Measurements from ENCODE around the gene KDM1A.
A peak's percentile ranks its signal among the peaks of the same experiment; 100 is the strongest.

Gene KDM1A

GRCh38 chr1:23013657-23014056 is 5.6 kb upstream of the KDM1A start:
- DNase-seq (ENCODE audit: low read depth in 2 of 2): no peak

- no peak for DNase-seq (ENCODE audit: low read depth in 2 of 2)
These were observed 591 bp upstream of the KDM1A start for GRCh38 chr1:23018661-23019093.

- DNase-seq (ENCODE audit: low read depth in 2 of 2): peak in 1 of 2 donors; percentile 2
These were observed 776 bp downstream of the KDM1A start for GRCh38 chr1:23019863-23020625.

- no peak for DNase-seq (ENCODE audit: low read depth in 2 of 2)
These were observed 1.6 kb downstream of the KDM1A start for GRCh38 chr1:23020706-23021405.

GRCh38 chr1:23021834-23022233 is 2.6 kb downstream of the KDM1A start:
- DNase-seq (ENCODE audit: low read depth in 2 of 2): no peak

- no peak for DNase-seq (ENCODE audit: low read depth in 2 of 2)
These were observed 4.0 kb downstream of the KDM1A start for GRCh38 chr1:23023174-23023845.

GRCh38 chr1:23026568-23026967 is 7.3 kb downstream of the KDM1A start:
- no peak for DNase-seq (ENCODE audit: low read depth in 2 of 2)

GRCh38 chr1:23027352-23027907 is 8.2 kb downstream of the KDM1A start:
- DNase-seq (ENCODE audit: low read depth in 2 of 2): no peak

- no peak for DNase-seq (ENCODE audit: low read depth in 2 of 2)
These were observed 10.1 kb downstream of the KDM1A start for GRCh38 chr1:23029337-23029736.

- DNase-seq (ENCODE audit: low read depth in 2 of 2): no peak
These were observed 16.7 kb downstream of the KDM1A start for GRCh38 chr1:23035823-23036452.

GRCh38 chr1:23037081-23037740 is 17.9 kb downstream of the KDM1A start:
- DNase-seq (ENCODE audit: low read depth in 2 of 2): no peak

GRCh38 chr1:23039308-23039826 is 20.1 kb downstream of the KDM1A start:
- DNase-seq (ENCODE audit: low read depth in 2 of 2): no peak

- DNase-seq (ENCODE audit: low read depth in 2 of 2): no peak
These were observed 21.2 kb downstream of the KDM1A start for GRCh38 chr1:23040509-23040908.

GRCh38 chr1:23044035-23044434 is 24.8 kb downstream of the KDM1A start:
- no peak for DNase-seq (ENCODE audit: low read depth in 2 of 2)

- DNase-seq (ENCODE audit: low read depth in 2 of 2): no peak
These were observed 30.9 kb downstream of the KDM1A start for GRCh38 chr1:23050201-23050600.

GRCh38 chr1:23051290-23051909 is 32.1 kb downstream of the KDM1A start:
- DNase-seq (ENCODE audit: low read depth in 2 of 2): no peak

- no peak for DNase-seq (ENCODE audit: low read depth in 2 of 2)
These were observed 38.0 kb downstream of the KDM1A start for GRCh38 chr1:23057301-23057700.

- DNase-seq (ENCODE audit: low read depth in 2 of 2): no peak
These were observed 43.0 kb downstream of the KDM1A start for GRCh38 chr1:23062271-23062670.

- no peak for DNase-seq (ENCODE audit: low read depth in 2 of 2)
These were observed 46.1 kb downstream of the KDM1A start for GRCh38 chr1:23065385-23065784.

- no peak for DNase-seq (ENCODE audit: low read depth in 2 of 2)
These were observed 46.8 kb downstream of the KDM1A start for GRCh38 chr1:23066075-23066474.

GRCh38 chr1:23069149-23069548 is 49.9 kb downstream of the KDM1A start:
- no peak for DNase-seq (ENCODE audit: low read depth in 2 of 2)

Data from stimulated activated CD4-positive, alpha-beta T cell treated with anti-CD3 and anti-CD28 coated beads, Interleukin-1b, Interleukin-23, amount 100 ng/mL, for 1 hour (primary cell).